ENCODE results near the gene NFX1. TPM values are rescaled to one million over a fixed set of nuclear protein-coding genes. Genes with fewer than 3 reads are reported as not detected.

NFX1 gene
- total RNA-seq, 3 donors from 2014 or later, result 36.3 to 45.5 (median 38.3) TPM

DNA sequence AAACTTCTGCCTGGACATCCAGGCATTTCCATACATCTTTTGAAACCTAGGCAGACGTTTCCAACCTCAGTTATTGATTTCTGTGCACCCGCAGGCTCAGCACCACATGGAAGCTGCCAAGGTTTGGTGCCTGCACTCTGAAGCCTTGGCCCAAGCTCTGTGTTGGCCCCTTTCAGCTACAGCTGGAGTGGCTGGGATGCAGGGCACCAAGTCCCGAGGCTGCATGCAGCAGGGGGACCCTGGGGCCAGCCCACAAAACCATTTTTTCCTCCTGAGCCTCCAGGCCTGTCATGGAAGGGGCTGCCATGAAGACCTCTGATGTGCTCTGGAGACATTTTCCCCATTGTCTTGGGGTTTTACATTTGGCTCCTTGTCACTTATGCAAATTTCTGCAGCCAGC is 49.9 kb downstream of the NFX1 start:
- Histone ChIP-seq H3K36me3 (peaks cover 12% of the 10 kb centered on the region), H3K4me1 (no peaks in the 10 kb centered on the region), H3K9me3 (peaks cover 10 to 11% of the 10 kb centered on the region in 2 donors), H3K4me3 (no peak overlapping the region), H3K27me3 (no peaks in the 10 kb centered on the region), H3K27ac (no peak overlapping the region)
- intact Hi-C loops (cut with DNase I; ENCODE audit: low total_unique reads), result no loop called here
- DNase-seq (ENCODE audit: low spot score in 2 of 2), result no peak
- TF ChIP-seq POLR2A (IDR thresholded peaks at IDR 0.05) (no peak), POLR2AphosphoS5 (IDR thresholded peaks at IDR 0.05) (no peak)
- TF ChIP-seq, protein P1, sequence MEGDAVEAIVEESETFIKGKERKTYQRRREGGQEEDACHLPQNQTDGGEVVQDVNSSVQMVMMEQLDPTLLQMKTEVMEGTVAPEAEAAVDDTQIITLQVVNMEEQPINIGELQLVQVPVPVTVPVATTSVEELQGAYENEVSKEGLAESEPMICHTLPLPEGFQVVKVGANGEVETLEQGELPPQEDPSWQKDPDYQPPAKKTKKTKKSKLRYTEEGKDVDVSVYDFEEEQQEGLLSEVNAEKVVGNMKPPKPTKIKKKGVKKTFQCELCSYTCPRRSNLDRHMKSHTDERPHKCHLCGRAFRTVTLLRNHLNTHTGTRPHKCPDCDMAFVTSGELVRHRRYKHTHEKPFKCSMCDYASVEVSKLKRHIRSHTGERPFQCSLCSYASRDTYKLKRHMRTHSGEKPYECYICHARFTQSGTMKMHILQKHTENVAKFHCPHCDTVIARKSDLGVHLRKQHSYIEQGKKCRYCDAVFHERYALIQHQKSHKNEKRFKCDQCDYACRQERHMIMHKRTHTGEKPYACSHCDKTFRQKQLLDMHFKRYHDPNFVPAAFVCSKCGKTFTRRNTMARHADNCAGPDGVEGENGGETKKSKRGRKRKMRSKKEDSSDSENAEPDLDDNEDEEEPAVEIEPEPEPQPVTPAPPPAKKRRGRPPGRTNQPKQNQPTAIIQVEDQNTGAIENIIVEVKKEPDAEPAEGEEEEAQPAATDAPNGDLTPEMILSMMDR (IDR thresholded peaks at IDR 0.05), result no peak

DNA sequence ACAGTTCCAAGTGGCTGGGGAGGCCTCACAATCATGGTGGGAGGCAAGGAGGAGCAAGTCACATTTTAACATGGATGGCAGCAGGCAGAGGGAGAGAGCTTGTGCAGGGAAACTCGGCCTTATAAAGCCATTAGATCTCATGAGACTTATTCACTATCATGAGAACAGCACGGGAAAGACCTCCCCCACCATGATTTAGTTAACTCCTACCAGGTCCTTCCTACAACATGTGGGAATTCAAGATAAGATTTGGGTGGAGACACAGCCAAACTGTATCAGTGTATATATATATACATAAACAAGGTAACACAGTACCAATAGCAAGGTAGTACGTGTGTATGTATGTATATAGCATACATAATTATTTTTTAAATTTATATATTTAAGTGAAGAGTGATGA is 50.9 kb downstream of the NFX1 start:
- Histone ChIP-seq H3K4me1 (no peaks in the 10 kb centered on the region), H3K4me3 (no peak overlapping the region), H3K27ac (no peak overlapping the region), H3K9me3 (peaks cover 10 to 11% of the 10 kb centered on the region in 2 donors), H3K27me3 (no peaks in the 10 kb centered on the region), H3K36me3 (peaks cover 14% of the 10 kb centered on the region)
- no peak for TF ChIP-seq POLR2A (IDR thresholded peaks at IDR 0.05)
- TF ChIP-seq, protein P1 (IDR thresholded peaks at IDR 0.05), result no peak
- TF ChIP-seq POLR2AphosphoS5 (IDR thresholded peaks at IDR 0.05), result no peak
- intact Hi-C loops (cut with DNase I; ENCODE audit: low total_unique reads), result no loop called here
- DNase-seq (ENCODE audit: low spot score in 2 of 2), result no peak

- Histone ChIP-seq H3K27me3 (no peaks in the 10 kb centered on the region), H3K4me1 (no peaks in the 10 kb centered on the region), H3K4me3 (no peak overlapping the region), H3K9me3 (peaks cover 10 to 11% of the 10 kb centered on the region in 2 donors), H3K27ac (no peak overlapping the region), H3K36me3 (peaks cover 17% of the 10 kb centered on the region)
- no peak for DNase-seq (ENCODE audit: low spot score in 2 of 2)
- intact Hi-C loops (cut with DNase I; ENCODE audit: low total_unique reads), result no loop called here
- TF ChIP-seq POLR2AphosphoS5 (IDR thresholded peaks at IDR 0.05), result no peak
- TF ChIP-seq, protein P1 (IDR thresholded peaks at IDR 0.05), result no peak
- no peak for TF ChIP-seq POLR2A (IDR thresholded peaks at IDR 0.05)
Observed at GRCh38 chr9:33344145-33344544, 53.8 kb downstream of the NFX1 start.

GRCh38 chr9:33346564-33346963 is 56.2 kb downstream of the NFX1 start:
- Histone ChIP-seq H3K4me1 (no peaks in the 10 kb centered on the region), H3K27me3 (no peaks in the 10 kb centered on the region), H3K4me3 (no peak overlapping the region), H3K27ac (no peak overlapping the region), H3K9me3 (no peaks in the 10 kb centered on the region), H3K36me3 (peaks cover 13% of the 10 kb centered on the region)
- intact Hi-C loops (cut with DNase I; ENCODE audit: low total_unique reads), result no loop called here
- no peak for DNase-seq (ENCODE audit: low spot score in 2 of 2)
- TF ChIP-seq, protein P1 (IDR thresholded peaks at IDR 0.05), result no peak
- TF ChIP-seq POLR2AphosphoS5 (IDR thresholded peaks at IDR 0.05) (no peak), POLR2A (IDR thresholded peaks at IDR 0.05) (no peak)

DNA sequence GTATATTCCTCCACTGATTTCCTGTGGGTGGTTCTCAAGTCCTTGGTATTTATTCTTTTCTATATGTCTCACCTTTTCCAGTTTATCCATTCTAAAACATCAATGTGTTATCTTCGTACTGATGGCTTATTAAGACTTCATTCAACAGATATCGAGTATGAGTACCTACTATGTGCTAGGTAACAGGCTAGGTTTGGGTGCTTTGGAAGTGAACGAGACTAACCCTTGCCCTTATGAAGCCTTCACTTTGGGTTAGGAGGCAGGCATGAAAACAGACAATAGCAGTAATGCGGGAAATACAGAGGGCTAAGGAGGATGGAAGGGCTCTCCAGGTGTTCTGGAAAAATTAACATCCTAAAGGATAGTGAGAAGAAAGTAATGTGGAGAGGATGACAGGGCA is 58.7 kb downstream of the NFX1 start:
- Histone ChIP-seq H3K27me3 (no peaks in the 10 kb centered on the region), H3K4me1 (no peaks in the 10 kb centered on the region), H3K27ac (peak overlapping the region; percentile 2 to 56), H3K4me3 (no peak overlapping the region), H3K9me3 (no peaks in the 10 kb centered on the region), H3K36me3 (peaks cover 13% of the 10 kb centered on the region)
- DNase-seq (ENCODE audit: low spot score in 2 of 2), result no peak
- TF ChIP-seq, protein P1 (IDR thresholded peaks at IDR 0.05), result no peak
- no peak for TF ChIP-seq POLR2AphosphoS5 (IDR thresholded peaks at IDR 0.05)
- intact Hi-C loops (cut with DNase I; ENCODE audit: low total_unique reads), result no loop called here

All from breast epithelium (tissue), 4 donors.